HCT116 (cell line): Measurements from ENCODE around the gene SEPTIN11. TPM values are rescaled to one million over a fixed set of nuclear protein-coding genes. Genes with fewer than 3 reads are reported as not detected.

Experiments used
- total RNA-seq: library from RNA; stranded (reverse); gene quantifications from one replicate; pipeline ENCODE4 v1.2.1, GENCODE V29; 2021; ENCODE audit not compliant: unreplicated experiment

Gene SEPTIN11
- total RNA-seq, 1 experiment from 2014 or later: 94.4 TPM

Other genes starting within 250 kb of the SEPTIN11 start
- gene SOWAHB, start 51.6 kb upstream of the SEPTIN11 start, total RNA-seq: 3.0 TPM
- gene CCNI, start 126.2 kb downstream of the SEPTIN11 start, total RNA-seq: 208 TPM
- gene CCNG2, start 207.5 kb downstream of the SEPTIN11 start, total RNA-seq: 34.1 TPM